Measurements from ENCODE around the gene PGPEP1. TPM values are rescaled to one million over a fixed set of nuclear protein-coding genes. Genes with fewer than 3 reads are reported as not detected.
"Not testable (repeated sequence)": the region's sequence is repeated elsewhere in the genome, so short reads cannot be mapped to it uniquely, and the experiment has no call there.

PGPEP1 gene
- total and polyA plus RNA-seq, 4 experiments from 2014 or later, result 6.8 to 49.2 (median 27.1) TPM

GRCh38 chr19:18405754-18406153, 65.4 kb downstream of the PGPEP1 start:
- DNase-seq; H3K4me1 Mint-ChIP-seq; H3K27me3 Mint-ChIP-seq; H3K27ac ChIP-seq (ENCODE audit: low read depth, low read length); H3K4me1 ChIP-seq (ENCODE audit: insufficient read depth, low read length); H3K27me3 ChIP-seq (ENCODE audit: insufficient read depth, low read length); H3K4me3 ChIP-seq (ENCODE audit: low read length in 2 of 2); H3K9me3 Mint-ChIP-seq; intact Hi-C loops (cut with micrococcal nuclease); H3K36me3 Mint-ChIP-seq; H3K4me3 Mint-ChIP-seq; H3K27ac Mint-ChIP-seq; H3K9me3 ChIP-seq (ENCODE audit: control insufficient read depth in 1 of 2, low read length in 2 of 2); H3K36me3 ChIP-seq (ENCODE audit: insufficient read depth, low read length); POLR2A ChIA-PET (ENCODE audit: partially characterized antibody): not testable (repeated sequence)
- CTCF ChIA-PET (ENCODE audit: partially characterized antibody), result interaction anchor here (0.7 to 1.5 kb wide), 2 partner anchors 18 to 292 kb away, joined by 3 to 5 read pairs; no protein-coding TSS in a partner anchor

- H3K36me3 ChIP-seq (ENCODE audit: insufficient read depth, low read length), result no peaks in the 10 kb centered on the region
Measured at GRCh38 chr19:18406749-18407148, 66.4 kb downstream of the PGPEP1 start.

GRCh38 chr19:18408053-18408476, 67.7 kb downstream of the PGPEP1 start:
- intact Hi-C loops (cut with micrococcal nuclease), result no loop called here
- Mint-ChIP-seq H3K36me3 (no peaks in the 10 kb centered on the region), H3K27me3 (peaks cover 0 to 2% of the 10 kb centered on the region in 2 donors), H3K9me3 (no peaks in the 10 kb centered on the region), H3K4me3 (no peak overlapping the region), H3K4me1 (peaks cover 3 to 7% (median 4%) of the 10 kb centered on the region in 4 donors), H3K27ac (no peak overlapping the region)
- POLR2A ChIA-PET (ENCODE audit: partially characterized antibody), result no interaction called here
- no peak for DNase-seq
- CTCF ChIA-PET (ENCODE audit: partially characterized antibody), result interaction anchor here (1.3 kb wide), 1 partner anchor 19 kb away, joined by 3 read pairs; no protein-coding TSS in a partner anchor
- no peak overlapping the region for H3K4me3 ChIP-seq (ENCODE audit: low read length in 2 of 2)
- H3K27me3 ChIP-seq (ENCODE audit: insufficient read depth, low read length), result no peaks in the 10 kb centered on the region
- H3K9me3 ChIP-seq (ENCODE audit: control insufficient read depth in 1 of 2, low read length in 2 of 2), result no peaks in the 10 kb centered on the region
- no peak overlapping the region for H3K27ac ChIP-seq (ENCODE audit: low read depth, low read length)
- no peaks in the 10 kb centered on the region for H3K36me3 ChIP-seq (ENCODE audit: insufficient read depth, low read length)
- H3K4me1 ChIP-seq (ENCODE audit: insufficient read depth, low read length), result no peaks in the 10 kb centered on the region

More at GRCh38 chr19:18406749-18407148, 66.4 kb downstream of the PGPEP1 start:
- Mint-ChIP-seq H3K27ac (no peak overlapping the region), H3K4me1 (peaks cover 3 to 7% (median 4%) of the 10 kb centered on the region in 4 donors), H3K9me3 (no peaks in the 10 kb centered on the region), H3K36me3 (no peaks in the 10 kb centered on the region), H3K4me3 (no peak overlapping the region), H3K27me3 (peaks cover 0 to 2% of the 10 kb centered on the region in 2 donors)
- Histone ChIP-seq H3K4me3 (ENCODE audit: low read length in 2 of 2) (no peak overlapping the region), H3K4me1 (ENCODE audit: insufficient read depth, low read length) (no peaks in the 10 kb centered on the region), H3K27me3 (ENCODE audit: insufficient read depth, low read length) (no peaks in the 10 kb centered on the region), H3K9me3 (ENCODE audit: control insufficient read depth in 1 of 2, low read length in 2 of 2) (no peaks in the 10 kb centered on the region), H3K27ac (ENCODE audit: low read depth, low read length) (no peak overlapping the region)
- ChIA-PET CTCF (ENCODE audit: partially characterized antibody) (interaction anchor here (1.3 kb wide), 1 partner anchor 18 kb away, joined by 3 read pairs; no protein-coding TSS in a partner anchor), POLR2A (ENCODE audit: partially characterized antibody) (no interaction called here)
- DNase-seq, result no peak
- intact Hi-C loops (cut with micrococcal nuclease), result no loop called here

GRCh38 chr19:18412610-18413239, 72.3 kb downstream of the PGPEP1 start:
- intact Hi-C loops (cut with micrococcal nuclease), result loop anchor here (10.0 kb wide), 2 partner anchors 318 to 408 kb away; partner anchors contain the start of genes ARRDC2 and MAST3
- no peaks in the 10 kb centered on the region for H3K36me3 Mint-ChIP-seq
- H3K4me3 ChIP-seq (ENCODE audit: low read length in 2 of 2), result no peak overlapping the region
- POLR2A ChIA-PET (ENCODE audit: partially characterized antibody), result interaction anchor here (2.9 to 13.3 kb wide), 3 partner anchors 10 to 132 kb away, joined by 16 to 238 read pairs (median 22); partner anchors contain the start of genes ISYNA1 and JUND
- no peaks in the 10 kb centered on the region for H3K9me3 ChIP-seq (ENCODE audit: control insufficient read depth in 1 of 2, low read length in 2 of 2)
- H3K4me1 ChIP-seq (ENCODE audit: insufficient read depth, low read length), result peaks cover 38% of the 10 kb centered on the region
- no peak for DNase-seq
- H3K4me3 Mint-ChIP-seq, result no peak overlapping the region
- H3K9me3 Mint-ChIP-seq, result no peaks in the 10 kb centered on the region
- peak overlapping the region in 2 of 7 donors; percentile 38 to 75 for H3K27ac Mint-ChIP-seq
- CTCF ChIA-PET (ENCODE audit: partially characterized antibody), result interaction anchor here (0.6 to 6.9 kb wide), 12 partner anchors 10 to 426 kb away, joined by 3 to 92 read pairs (median 4); partner anchors contain the start of genes MPV17L2 and PDE4C
- no peaks in the 10 kb centered on the region for H3K27me3 ChIP-seq (ENCODE audit: insufficient read depth, low read length)
- peaks cover 25 to 44% (median 32%) of the 10 kb centered on the region in 4 donors for H3K4me1 Mint-ChIP-seq
- no peaks in the 10 kb centered on the region for H3K36me3 ChIP-seq (ENCODE audit: insufficient read depth, low read length)
- no peak overlapping the region for H3K27ac ChIP-seq (ENCODE audit: low read depth, low read length)
- H3K27me3 Mint-ChIP-seq, result peaks cover 0 to 3% of the 10 kb centered on the region in 2 donors

- H3K9me3 ChIP-seq (ENCODE audit: control insufficient read depth in 1 of 2, low read length in 2 of 2), result no peaks in the 10 kb centered on the region
- CTCF ChIA-PET (ENCODE audit: partially characterized antibody), result interaction anchor here (0.9 to 6.9 kb wide), 9 partner anchors 25 to 222 kb away, joined by 3 to 92 read pairs (median 5); partner anchors contain the start of gene MPV17L2
- peaks cover 3 to 5% of the 10 kb centered on the region in 2 donors for H3K27me3 Mint-ChIP-seq
- H3K27ac ChIP-seq (ENCODE audit: low read depth, low read length), result peak overlapping the region; percentile 9
- DNase-seq, result no peak
- H3K4me1 Mint-ChIP-seq, result peaks cover 37 to 58% (median 45%) of the 10 kb centered on the region in 4 donors
- peaks cover 52% of the 10 kb centered on the region for H3K4me1 ChIP-seq (ENCODE audit: insufficient read depth, low read length)
- H3K36me3 Mint-ChIP-seq, result peaks cover 0 to 5% of the 10 kb centered on the region in 2 donors
- H3K4me3 Mint-ChIP-seq, result peak overlapping the region in 7 of 8 donors; percentile 4 to 65 (median 59)
- peaks cover 0 to 5% (median 0%) of the 10 kb centered on the region in 8 donors for H3K9me3 Mint-ChIP-seq
- intact Hi-C loops (cut with micrococcal nuclease), result loop anchor here (5.0 to 10.0 kb wide), 3 partner anchors 87 to 410 kb away; partner anchors contain the start of genes ARRDC2 and MAST3
- POLR2A ChIA-PET (ENCODE audit: partially characterized antibody), result interaction anchor here (0.5 to 13.3 kb wide), 8 partner anchors 8 to 429 kb away, joined by 3 to 238 read pairs (median 4); partner anchors contain the start of genes ISYNA1, JUND, REX1BD and UPF1
- H3K36me3 ChIP-seq (ENCODE audit: insufficient read depth, low read length), result no peaks in the 10 kb centered on the region
- peak overlapping the region; percentile 48 to 88 (median 72) for H3K27ac Mint-ChIP-seq
- H3K27me3 ChIP-seq (ENCODE audit: insufficient read depth, low read length), result no peaks in the 10 kb centered on the region
- no peak overlapping the region for H3K4me3 ChIP-seq (ENCODE audit: low read length in 2 of 2)
Measured at GRCh38 chr19:18414504-18415177, 74.2 kb downstream of the PGPEP1 start.

- intact Hi-C loops (cut with micrococcal nuclease), result loop anchor here (5.0 to 10.0 kb wide), 3 partner anchors 88 to 411 kb away; partner anchors contain the start of genes ARRDC2 and MAST3
- H3K4me3 Mint-ChIP-seq, result peak overlapping the region in 7 of 8 donors; percentile 9 to 78 (median 63)
- peaks cover 39 to 61% (median 48%) of the 10 kb centered on the region in 4 donors for H3K4me1 Mint-ChIP-seq
- DNase-seq, result no peak
- H3K36me3 Mint-ChIP-seq, result peaks cover 0 to 7% of the 10 kb centered on the region in 2 donors
- POLR2A ChIA-PET (ENCODE audit: partially characterized antibody), result interaction anchor here (1.1 to 13.3 kb wide), 7 partner anchors 8 to 174 kb away, joined by 3 to 238 read pairs (median 16); partner anchors contain the start of genes ISYNA1, JUND and REX1BD
- Histone ChIP-seq H3K4me1 (ENCODE audit: insufficient read depth, low read length) (peaks cover 52% of the 10 kb centered on the region), H3K4me3 (ENCODE audit: low read length in 2 of 2) (no peak overlapping the region), H3K9me3 (ENCODE audit: control insufficient read depth in 1 of 2, low read length in 2 of 2) (no peaks in the 10 kb centered on the region), H3K27ac (ENCODE audit: low read depth, low read length) (peak overlapping the region; percentile 9), H3K36me3 (ENCODE audit: insufficient read depth, low read length) (no peaks in the 10 kb centered on the region), H3K27me3 (ENCODE audit: insufficient read depth, low read length) (no peaks in the 10 kb centered on the region)
- H3K27ac Mint-ChIP-seq, result peak overlapping the region in 6 of 7 donors; percentile 72 to 93 (median 90)
- CTCF ChIA-PET (ENCODE audit: partially characterized antibody), result interaction anchor here (1.2 to 6.9 kb wide), 6 partner anchors 26 to 223 kb away, joined by 4 to 92 read pairs (median 6); partner anchors contain the start of gene MPV17L2
- peaks cover 0 to 5% (median 0%) of the 10 kb centered on the region in 8 donors for H3K9me3 Mint-ChIP-seq
- peaks cover 3 to 5% of the 10 kb centered on the region in 2 donors for H3K27me3 Mint-ChIP-seq
Measured at GRCh38 chr19:18415178-18415867, 74.9 kb downstream of the PGPEP1 start.

All from CD4-positive, alpha-beta memory T cell (primary cell).